ENCODE data around the gene RPN1.

- TF ChIP-seq, protein P1, sequence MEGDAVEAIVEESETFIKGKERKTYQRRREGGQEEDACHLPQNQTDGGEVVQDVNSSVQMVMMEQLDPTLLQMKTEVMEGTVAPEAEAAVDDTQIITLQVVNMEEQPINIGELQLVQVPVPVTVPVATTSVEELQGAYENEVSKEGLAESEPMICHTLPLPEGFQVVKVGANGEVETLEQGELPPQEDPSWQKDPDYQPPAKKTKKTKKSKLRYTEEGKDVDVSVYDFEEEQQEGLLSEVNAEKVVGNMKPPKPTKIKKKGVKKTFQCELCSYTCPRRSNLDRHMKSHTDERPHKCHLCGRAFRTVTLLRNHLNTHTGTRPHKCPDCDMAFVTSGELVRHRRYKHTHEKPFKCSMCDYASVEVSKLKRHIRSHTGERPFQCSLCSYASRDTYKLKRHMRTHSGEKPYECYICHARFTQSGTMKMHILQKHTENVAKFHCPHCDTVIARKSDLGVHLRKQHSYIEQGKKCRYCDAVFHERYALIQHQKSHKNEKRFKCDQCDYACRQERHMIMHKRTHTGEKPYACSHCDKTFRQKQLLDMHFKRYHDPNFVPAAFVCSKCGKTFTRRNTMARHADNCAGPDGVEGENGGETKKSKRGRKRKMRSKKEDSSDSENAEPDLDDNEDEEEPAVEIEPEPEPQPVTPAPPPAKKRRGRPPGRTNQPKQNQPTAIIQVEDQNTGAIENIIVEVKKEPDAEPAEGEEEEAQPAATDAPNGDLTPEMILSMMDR (IDR thresholded peaks at IDR 0.05), result no peak
- no peak for TF ChIP-seq POLR2AphosphoS5 (IDR thresholded peaks at IDR 0.05)
- TF ChIP-seq POLR2A (IDR thresholded peaks at IDR 0.05), result no peak
Measured at GRCh38 chr3:128606094-128606493, 44.5 kb downstream of the RPN1 start.

All from transverse colon (tissue), 4 donors.